Keratinocyte (primary cell): ENCODE data around the gene DTNB. TPM values are rescaled to one million over a fixed set of nuclear protein-coding genes. Genes with fewer than 3 reads are reported as not detected.

Experiments
- DNase-seq: peaks from one replicate; pipeline ENCODE4 v3.0.0-alpha.2; 2011; ENCODE audit warnings: low read depth, missing footprints, low spot score
- FAIRE-seq: peaks from 2 replicates; lab custom pipeline; 2011; peaks lifted over from hg19 to GRCh38; lab: Jason Lieb, UNC
- H2AFZ ChIP-seq: 2 replicates; pipeline ENCODE4 v1.6.0; 2012; ENCODE audit warnings: low read length, control low read depth, inconsistent platforms; ENCODE audit not compliant: control insufficient read depth
- H3K27ac ChIP-seq: 2 replicates; pipeline ENCODE4 v1.5.1; 2011; ENCODE audit warnings: low read length; ENCODE audit not compliant: control insufficient read depth, insufficient read depth
- H3K27me3 ChIP-seq: 3 replicates; pipeline ENCODE4 v1.6.0; 2011; ENCODE audit warnings: low read length; ENCODE audit not compliant: control insufficient read depth, insufficient read depth; ENCODE audit errors: extremely low read depth
- H3K36me3 ChIP-seq, 2 experiments: 2 replicates in 1 of 2; 3 replicates in 1 of 2; pipeline ENCODE4 v1.5.1; 2011; ENCODE audit warnings: low read length in 2 of 2, mild to moderate bottlenecking in 1 of 2; ENCODE audit not compliant: control insufficient read depth in 2 of 2, insufficient read depth in 2 of 2; ENCODE audit errors: extremely low read depth in 1 of 2
- H3K4me1 ChIP-seq: 3 replicates; pipeline ENCODE4 v1.5.1; 2011; ENCODE audit warnings: low read length; ENCODE audit not compliant: control insufficient read depth, insufficient read depth; ENCODE audit errors: extremely low read depth
- H3K4me2 ChIP-seq: 3 replicates; pipeline ENCODE4 v1.6.0; 2011; ENCODE audit warnings: low read depth, low read length; ENCODE audit not compliant: control insufficient read depth, insufficient read depth; ENCODE audit errors: extremely low read depth
- H3K4me3 ChIP-seq, 3 experiments: fragments of 200-600 bp in 1 of 3; sonication (generic) in 1 of 3; 2 replicates in 2 of 3; 3 replicates in 1 of 3; pipeline ENCODE4 v1.5.1; 2011 to 2016; ENCODE audit warnings: low read length in 3 of 3, mild to moderate bottlenecking in 3 of 3, control low read depth in 2 of 3, inconsistent platforms in 1 of 3, low read depth in 1 of 3, mixed read lengths in 1 of 3, mixed run types in 1 of 3, moderate library complexity in 1 of 3; ENCODE audit not compliant: control insufficient read depth in 2 of 3, insufficient read depth in 2 of 3; ENCODE audit errors: extremely low read depth in 1 of 3
- H3K79me2 ChIP-seq: 2 replicates; pipeline ENCODE4 v1.6.0; 2012; ENCODE audit warnings: low read length; ENCODE audit not compliant: control insufficient read depth, insufficient read depth
- H3K9ac ChIP-seq: 3 replicates; pipeline ENCODE4 v1.6.0; 2011; ENCODE audit warnings: low read length; ENCODE audit not compliant: control insufficient read depth, insufficient read depth; ENCODE audit errors: extremely low read depth
- H3K9me1 ChIP-seq: 3 replicates; pipeline ENCODE4 v1.6.0; 2011; ENCODE audit warnings: low read length; ENCODE audit not compliant: control insufficient read depth, insufficient read depth; ENCODE audit errors: extremely low read depth
- H3K9me3 ChIP-seq: 2 replicates; pipeline ENCODE4 v1.5.1; 2012; ENCODE audit warnings: low read depth, low read length; ENCODE audit not compliant: control insufficient read depth
- H4K20me1 ChIP-seq: 3 replicates; pipeline ENCODE4 v1.6.0; 2011; ENCODE audit warnings: low read length; ENCODE audit not compliant: control insufficient read depth, insufficient read depth; ENCODE audit errors: extremely low read depth
- CTCF ChIP-seq, 3 experiments: IDR thresholded peaks in 1 of 3; conservative IDR thresholded peaks in 1 of 3; optimal IDR thresholded peaks in 1 of 3; 2 replicates in 2 of 3; 3 replicates in 1 of 3; pipeline versions ENCODE3 to v1.5.1; 2011; ENCODE audit warnings: low read length in 3 of 3, mild to moderate bottlenecking in 3 of 3, moderate library complexity in 2 of 3, control low read depth in 1 of 3, inconsistent platforms in 1 of 3; ENCODE audit not compliant: insufficient read depth in 2 of 3; ENCODE audit errors: extremely low read depth in 1 of 3
- EZH2 ChIP-seq: IDR thresholded peaks from one replicate; pipeline ENCODE4 v1.6.1; 2012; ENCODE audit warnings: inconsistent platforms, mild to moderate bottlenecking, low read length, moderate library complexity
- dilution Hi-C: fragments of 300-500 bp; cut with MboI; formaldehyde crosslinking; loops from one replicate; pipeline ENCODE4 v1.7.0; 2020; ENCODE audit warnings: low sequenced_read_pairs; ENCODE audit not compliant: extremely low pct_ligation_motif_present
- polyA plus RNA-seq, 5 experiments: library from polyadenylated mRNA; depleted of rRNA in 3 of 5; stranded (reverse) in 3 of 5; stranded (forward) in 1 of 5; unstranded in 1 of 5; fragments of >200 nt; gene quantifications; 1 replicate in 1 of 5; 2 replicates in 3 of 5; 3 replicates in 1 of 5; pipeline versions ENCODE4 v1.2.1 to v1.2.3, GENCODE V29; 2011 to 2012; ENCODE audit warnings: missing spikeins in 2 of 5, low read depth in 1 of 5, low replicate concordance in 1 of 5

Gene DTNB
- polyA plus RNA-seq, 1 donor (not counting 4 experiments of a cell fraction or from before 2014, with no cell fraction given), result 31.5 TPM

- Histone ChIP-seq H3K27me3 (no peaks in the 10 kb centered on the region), H2AFZ (no peak overlapping the region), H3K4me1 (no peaks in the 10 kb centered on the region), H3K4me2 (no peak overlapping the region), H3K9me1 (no peaks in the 10 kb centered on the region), H3K79me2 (no peaks in the 10 kb centered on the region), H4K20me1 (no peaks in the 10 kb centered on the region), H3K4me3 (no peak overlapping the region), H3K27ac (no peak overlapping the region), H3K36me3 (peaks cover 0 to 3% of the 10 kb centered on the region in 2 experiments), H3K9me3 (no peaks in the 10 kb centered on the region), H3K9ac (no peak overlapping the region)
- TF ChIP-seq CTCF (optimal IDR thresholded peaks at IDR 0.05 in 1 of 3, IDR thresholded peaks at IDR 0.05 in 1 of 3, conservative IDR thresholded peaks at IDR 0.05 in 1 of 3; ENCODE audit: extremely low read depth in 1 of 3, insufficient read depth in 2 of 3, low read length in 3 of 3) (no peak), EZH2 (no peak)
- dilution Hi-C loops, result no loop called here
- DNase-seq, result no peak
- no peak for FAIRE-seq
These were observed 41.0 kb downstream of the DTNB start for GRCh38 chr2:25632396-25632795.

DNA sequence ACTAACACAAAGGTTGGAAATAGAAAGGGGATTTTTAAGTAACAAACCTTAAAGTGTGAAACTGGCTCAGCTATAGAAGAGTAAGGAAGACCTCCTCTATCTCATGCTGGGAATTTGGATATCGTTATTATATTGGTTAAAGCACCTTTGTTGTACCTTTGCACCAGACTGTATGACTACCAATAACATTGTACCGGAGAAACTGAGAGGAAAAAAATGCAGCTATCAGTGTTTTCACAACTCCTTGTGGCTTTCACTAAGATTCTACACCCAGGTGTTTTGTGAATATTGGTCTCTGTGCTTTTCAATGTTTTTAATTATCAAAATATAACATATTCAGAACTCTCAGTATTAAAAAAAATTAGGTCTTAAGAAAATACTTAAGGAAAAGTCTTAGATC is 48.7 kb downstream of the DTNB start:
- H3K79me2 ChIP-seq, result no peaks in the 10 kb centered on the region
- TF ChIP-seq EZH2, result no peak
- TF ChIP-seq CTCF (optimal IDR thresholded peaks at IDR 0.05 in 1 of 3, IDR thresholded peaks at IDR 0.05 in 1 of 3, conservative IDR thresholded peaks at IDR 0.05 in 1 of 3; ENCODE audit: extremely low read depth in 1 of 3, insufficient read depth in 2 of 3, low read length in 3 of 3), result no peak
- H3K4me2 ChIP-seq, result no peak overlapping the region
- dilution Hi-C loops, result no loop called here
- no peak for DNase-seq
- H3K36me3 ChIP-seq, result peaks cover 0 to 3% of the 10 kb centered on the region in 2 experiments
- H3K27me3 ChIP-seq, result no peaks in the 10 kb centered on the region
- H3K9me3 ChIP-seq, result no peaks in the 10 kb centered on the region
- no peak for FAIRE-seq
- H4K20me1 ChIP-seq, result no peaks in the 10 kb centered on the region
- H3K4me1 ChIP-seq, result peaks cover 13% of the 10 kb centered on the region
- no peak overlapping the region for H3K9ac ChIP-seq
- no peaks in the 10 kb centered on the region for H3K9me1 ChIP-seq
- H3K27ac ChIP-seq, result no peak overlapping the region
- H2AFZ ChIP-seq, result no peak overlapping the region
- no peak overlapping the region for H3K4me3 ChIP-seq
